Astrocyte of the hippocampus (primary cell): ENCODE measurements around the gene DLK1.
A peak's percentile ranks its signal among the peaks of the same experiment; 100 is the strongest.

Experiments
- DNase-seq: peaks from one replicate; pipeline ENCODE4 v3.0.0; 2011; ENCODE audit warnings: low read depth, low spot score

DLK1 gene

GRCh38 chr14:100733152-100733850, 6.6 kb downstream of the DLK1 start:
- no peak for DNase-seq

GRCh38 chr14:100734031-100734990, 7.6 kb downstream of the DLK1 start:
- DNase-seq = no peak

- no peak for DNase-seq
These were observed 8.6 kb downstream of the DLK1 start for GRCh38 chr14:100735271-100735670.

DNA sequence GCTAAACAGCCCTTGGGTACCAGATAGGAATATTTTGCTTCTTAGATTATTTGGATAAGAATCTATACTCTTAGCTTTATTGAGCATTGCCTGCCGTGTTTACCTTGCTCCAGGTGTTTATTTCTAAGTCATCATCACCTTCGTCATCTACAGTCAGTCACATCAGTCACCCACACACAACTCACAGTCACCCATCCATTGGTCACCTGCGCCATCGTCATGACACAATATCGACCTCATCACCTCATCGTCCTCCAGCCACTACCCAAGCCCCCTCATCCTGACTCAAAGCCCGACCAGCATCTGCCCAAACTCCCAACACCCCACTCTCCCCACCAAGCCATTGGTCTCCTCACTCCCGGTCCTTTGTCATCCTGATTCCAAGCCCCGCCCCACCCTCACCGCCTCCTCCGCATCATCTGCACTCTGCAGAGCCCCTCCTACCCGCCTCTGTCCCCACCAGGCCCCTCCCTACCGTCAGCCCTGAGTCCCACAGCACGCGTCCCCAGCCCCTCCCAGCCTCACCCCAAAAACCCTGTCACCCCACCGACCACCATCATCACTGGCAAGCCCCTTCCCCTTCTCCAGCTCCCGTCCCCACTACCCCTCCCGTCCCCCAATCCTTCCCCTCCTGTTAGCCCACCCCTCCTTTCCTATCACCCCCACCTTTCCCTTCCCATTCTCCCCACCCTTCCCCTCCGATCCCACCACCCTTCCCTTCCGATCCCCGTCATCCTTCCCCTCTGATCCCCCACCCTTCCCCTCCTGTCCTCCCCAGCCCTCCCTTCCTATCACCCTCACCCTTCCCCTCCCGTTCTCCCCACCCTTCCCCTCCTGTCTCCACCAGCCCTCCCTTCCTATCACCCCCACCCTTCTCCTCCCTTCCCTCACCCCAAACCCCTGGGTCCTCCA, 9.8 kb downstream of the DLK1 start:
- DNase-seq = no peak

DNA sequence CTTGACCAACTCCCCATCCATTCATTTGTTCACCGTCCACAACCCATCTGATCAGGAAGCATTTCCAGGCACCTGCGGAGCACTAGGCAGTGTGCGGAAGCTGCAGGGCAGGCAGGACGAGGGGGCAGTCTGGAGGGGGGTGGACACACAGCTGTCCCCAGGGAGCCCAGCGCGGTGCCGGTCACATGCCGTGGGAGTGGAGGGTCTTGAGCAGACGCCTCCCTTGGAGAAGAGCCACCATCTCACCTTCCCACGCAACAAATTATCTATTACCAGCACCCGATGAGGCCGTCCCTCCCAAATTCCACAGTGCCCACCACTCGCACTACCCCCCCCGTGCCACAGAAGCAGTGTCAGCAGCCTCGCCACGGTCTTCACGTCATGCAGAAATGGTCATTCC, 10.8 kb downstream of the DLK1 start:
- DNase-seq = no peak

DNA sequence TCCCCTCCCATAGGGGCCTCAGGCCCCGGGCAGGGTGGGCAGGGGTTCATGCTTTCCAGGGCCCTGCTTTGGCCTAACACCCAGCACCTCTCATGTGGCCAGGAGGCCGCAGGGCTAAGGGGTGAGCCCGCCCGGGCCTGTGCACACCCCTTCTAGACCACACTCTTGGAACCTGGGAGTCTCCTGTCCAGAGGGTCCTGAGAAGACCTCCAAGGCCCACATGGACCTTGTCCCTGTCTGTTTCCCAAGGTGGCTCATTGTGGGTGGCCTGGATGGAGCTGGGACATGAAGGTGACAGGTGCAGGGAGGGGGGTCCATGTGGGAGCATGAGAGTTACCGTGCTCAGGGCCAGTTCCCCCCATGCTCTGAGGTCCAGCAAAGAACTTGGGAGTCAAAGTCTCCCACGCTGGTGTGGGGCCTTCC, 11.6 kb downstream of the DLK1 start:
- no peak for DNase-seq

DNA sequence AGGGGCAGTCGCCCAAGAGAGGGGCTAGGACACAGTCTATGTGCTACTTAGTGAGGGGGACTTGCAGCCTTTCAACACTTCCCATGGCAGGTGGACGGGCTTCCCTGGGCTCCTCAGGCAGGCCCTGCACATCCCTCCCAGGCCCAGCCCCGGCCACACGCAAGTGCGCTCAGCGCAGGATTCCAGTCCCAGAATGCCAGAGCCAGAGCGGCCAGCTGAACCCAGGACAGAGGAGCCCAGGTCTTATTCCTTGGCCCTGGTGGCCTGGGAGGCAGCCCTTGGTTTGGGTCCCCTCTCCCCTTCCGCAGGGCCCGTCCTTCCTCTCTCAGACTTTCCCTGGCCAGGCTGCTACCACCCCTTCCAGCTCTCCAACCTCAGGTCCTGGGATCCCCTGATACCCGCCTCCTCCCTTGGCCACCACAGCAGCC, 12.0 kb downstream of the DLK1 start:
- DNase-seq = no peak

- DNase-seq = no peak
These were observed 12.6 kb downstream of the DLK1 start for GRCh38 chr14:100739306-100739705.

GRCh38 chr14:100740196-100740825, 13.6 kb downstream of the DLK1 start:
- no peak for DNase-seq

DNA sequence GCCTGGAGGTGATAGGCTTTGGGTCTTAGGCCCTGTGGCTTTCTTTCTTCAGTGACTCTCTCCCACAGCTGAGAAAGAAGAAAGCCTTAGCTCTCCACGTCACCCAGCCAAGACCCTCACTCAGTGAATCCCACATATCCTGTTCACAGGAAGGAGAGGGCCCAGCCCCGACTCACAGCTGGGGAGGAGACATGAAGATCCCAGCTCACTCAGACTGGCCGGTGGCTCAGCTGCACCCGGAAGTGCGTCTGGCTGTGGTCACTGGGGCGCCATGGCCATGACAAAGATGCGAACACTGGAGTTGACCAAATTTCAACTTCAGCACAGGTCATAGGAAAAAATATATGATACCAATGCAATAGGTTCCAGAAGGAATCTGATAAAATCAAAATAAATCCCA, 14.2 kb downstream of the DLK1 start:
- DNase-seq = no peak

DNA sequence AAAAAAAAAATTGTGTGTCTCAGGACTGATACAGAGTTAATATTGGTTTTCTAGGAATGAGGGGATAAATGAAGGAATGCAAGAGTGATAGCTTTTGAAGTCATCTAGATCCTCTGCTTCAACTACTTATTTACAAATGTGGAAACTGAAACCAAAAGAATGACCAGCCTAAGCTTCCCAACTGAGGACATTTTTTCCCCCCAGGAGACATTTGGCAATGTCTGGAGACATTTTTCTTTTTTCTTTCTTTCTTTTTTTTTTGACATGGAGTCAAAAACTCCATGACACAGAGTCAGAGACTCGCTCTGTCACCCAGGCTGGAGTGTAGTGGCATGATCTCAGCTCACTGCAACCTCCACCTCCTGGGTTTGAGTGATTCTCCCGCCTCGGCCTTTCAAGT, 15.3 kb downstream of the DLK1 start:
- DNase-seq = no peak

- DNase-seq = no peak
These were observed 19.6 kb downstream of the DLK1 start for GRCh38 chr14:100746326-100746725.

DNA sequence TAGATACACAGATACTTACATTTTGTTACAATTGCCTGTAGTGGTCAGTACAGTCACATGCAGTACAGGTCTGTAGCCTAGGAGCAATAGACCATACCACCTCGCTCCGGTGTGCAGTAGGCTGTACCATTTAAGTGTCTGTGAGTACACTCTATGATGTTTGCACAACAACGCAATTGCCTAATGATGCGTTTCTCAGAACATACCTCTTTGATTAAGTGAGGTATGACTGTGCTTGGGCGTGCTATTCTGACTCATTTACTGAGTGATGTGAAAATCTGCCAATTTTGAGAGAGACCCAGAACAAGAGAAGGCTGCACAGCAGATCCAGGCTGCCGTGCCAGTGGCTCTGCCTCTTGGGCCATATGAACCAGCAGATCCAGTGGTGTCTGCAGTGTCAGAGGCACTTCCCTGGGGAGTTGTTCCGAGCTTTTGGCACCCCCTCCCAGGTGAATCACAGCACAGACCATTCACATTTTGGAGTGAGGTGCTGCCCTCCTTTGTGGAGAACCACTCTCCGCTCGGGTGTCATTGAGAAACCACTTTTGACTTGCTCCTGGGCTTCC, 20.4 kb downstream of the DLK1 start:
- peak; percentile 90 for DNase-seq

GRCh38 chr14:100747736-100748135, 21.0 kb downstream of the DLK1 start:
- DNase-seq = no peak

DNA sequence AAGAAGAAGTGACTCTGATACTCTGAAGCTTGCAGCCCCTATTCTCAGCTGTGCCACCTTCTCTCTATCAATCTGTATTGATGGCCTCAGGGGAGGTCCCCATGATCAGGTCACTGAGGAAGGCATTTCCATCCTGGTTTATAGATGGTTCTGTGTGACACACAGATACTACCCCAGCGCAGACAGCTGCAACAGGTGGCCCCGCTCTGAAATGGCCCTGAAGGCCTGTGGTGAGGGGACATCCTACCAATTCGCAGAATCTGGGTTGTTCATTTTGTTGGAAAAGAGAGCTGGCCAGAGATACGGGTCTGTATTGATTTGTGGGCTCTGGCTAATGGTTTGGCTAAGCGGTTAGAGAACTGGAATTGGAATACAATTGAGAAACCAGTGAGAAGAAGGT, 21.7 kb downstream of the DLK1 start:
- DNase-seq = no peak

GRCh38 chr14:100748944-100749343, 22.3 kb downstream of the DLK1 start:
- no peak for DNase-seq

- DNase-seq = no peak
These were observed 23.4 kb downstream of the DLK1 start for GRCh38 chr14:100749967-100750597.

GRCh38 chr14:100750762-100751699, 24.3 kb downstream of the DLK1 start:
- DNase-seq = no peak

- no peak for DNase-seq
These were observed 27.3 kb downstream of the DLK1 start for GRCh38 chr14:100754020-100754419.
